Measurements from ENCODE around the gene STRN. TPM values are rescaled to one million over a fixed set of nuclear protein-coding genes. Genes with fewer than 3 reads are reported as not detected.
"Not testable (repeated sequence)": the region's sequence is repeated elsewhere in the genome, so short reads cannot be mapped to it uniquely, and the experiment has no call there.

The STRN gene
- polyA plus RNA-seq, 1 donor = 26.4 TPM

DNA sequence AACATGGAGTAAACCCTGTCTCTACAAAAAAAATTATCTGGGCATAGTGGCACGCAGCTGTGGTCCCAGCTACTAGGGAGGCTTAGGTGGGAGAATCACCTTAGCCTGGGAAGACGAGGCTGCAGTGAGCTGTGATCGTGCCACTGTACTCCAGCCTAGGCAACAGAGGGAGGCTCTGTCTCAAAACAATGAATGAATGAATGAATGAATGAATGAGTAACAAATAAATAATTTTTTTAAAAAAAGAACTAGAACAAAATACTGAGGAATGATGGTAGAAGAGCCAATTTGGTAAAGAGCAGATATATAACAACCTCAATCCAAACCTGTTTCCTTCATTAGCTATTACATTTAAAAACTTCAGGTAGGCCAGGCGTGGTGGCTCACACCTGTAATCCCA is 60.1 kb downstream of the STRN start:
- DNase-seq = no peak

DNA sequence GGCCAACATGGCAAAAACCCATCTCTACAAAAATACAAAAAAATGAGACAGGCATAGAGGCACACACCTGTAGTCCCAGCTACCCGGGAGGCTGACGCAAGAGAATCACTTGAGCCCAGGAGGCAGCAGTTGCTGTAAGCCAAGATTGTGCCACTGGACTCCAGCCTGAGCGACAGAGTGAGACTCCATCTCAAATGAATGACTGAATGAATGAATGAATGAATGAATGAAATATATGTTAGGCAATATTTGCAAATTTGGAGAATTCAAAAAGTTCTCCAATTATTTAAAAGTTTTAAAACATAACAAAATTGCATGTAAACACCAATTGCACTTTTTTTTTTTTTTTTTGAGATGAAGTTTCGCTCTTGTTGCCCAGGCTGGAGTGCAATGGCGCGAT is 61.7 kb downstream of the STRN start:
- no peak for DNase-seq

DNA sequence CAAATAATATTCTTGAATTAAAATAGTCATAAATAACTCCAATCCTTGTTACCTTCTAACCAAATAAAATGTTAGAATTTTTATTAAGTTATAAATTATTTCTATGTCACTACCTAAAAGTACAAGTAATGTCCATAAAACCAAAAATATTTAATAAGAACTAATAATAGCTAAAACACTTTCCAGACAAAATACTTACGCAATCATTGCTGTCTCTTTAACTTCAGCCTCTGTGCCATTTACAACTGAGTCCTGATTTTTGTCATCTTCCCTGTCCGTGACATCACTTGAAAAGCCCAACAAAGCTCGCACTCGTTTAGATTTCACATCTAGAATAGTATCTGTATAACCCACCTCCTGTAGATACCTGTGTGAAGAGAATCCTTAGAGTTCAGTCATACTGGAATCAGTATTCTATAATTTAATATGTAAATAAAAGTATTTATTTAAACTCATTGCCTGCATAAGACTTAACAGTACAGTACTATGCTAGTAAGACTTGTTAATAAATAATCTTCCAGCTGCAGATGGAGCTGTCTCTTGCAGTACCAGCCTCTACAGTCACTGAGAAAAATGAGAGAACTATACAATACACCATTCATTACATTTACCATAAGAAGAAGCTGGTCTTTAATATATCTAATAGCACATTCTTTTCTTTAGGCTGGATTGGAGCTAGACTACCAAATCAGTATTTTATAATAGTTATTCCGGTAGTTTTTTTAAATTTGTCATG is 63.8 kb downstream of the STRN start:
- no peak for DNase-seq

DNA sequence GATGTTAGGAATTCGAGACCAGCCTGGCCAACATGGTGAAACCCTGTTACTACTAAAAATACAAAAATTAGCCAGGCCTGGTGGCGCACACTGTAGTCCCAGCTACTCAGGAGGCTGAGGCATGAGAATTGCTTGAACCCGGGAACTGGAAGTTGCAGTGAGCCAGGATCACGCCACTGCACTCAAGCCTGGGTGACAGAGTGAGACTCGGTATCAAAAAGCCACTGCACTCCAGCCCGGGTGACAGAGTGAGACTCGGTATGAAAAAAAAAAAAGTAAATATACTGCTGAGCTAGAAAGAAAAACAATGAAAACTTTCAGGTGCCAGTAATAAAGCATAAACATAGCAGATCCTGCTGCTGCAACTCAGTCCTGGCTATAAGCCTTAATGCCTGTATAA is 73.5 kb downstream of the STRN start:
- no peak for DNase-seq

DNA sequence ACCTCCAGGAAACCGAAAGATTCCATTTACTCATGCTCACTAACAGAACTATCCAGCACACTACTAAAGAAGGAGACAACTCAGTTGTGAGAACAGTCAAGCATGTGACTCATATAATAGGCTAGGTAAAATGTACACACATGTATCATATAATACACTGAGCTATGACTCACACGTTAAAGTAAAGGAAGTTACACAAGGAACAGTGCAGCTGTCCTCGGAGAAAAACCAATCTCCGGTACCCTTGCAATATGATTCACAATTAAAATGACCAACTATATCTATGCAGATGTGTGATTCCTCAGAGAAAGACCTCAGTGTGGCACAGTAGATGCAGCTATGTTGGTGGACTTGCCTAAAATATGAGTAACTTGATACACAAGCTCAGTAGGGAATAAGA is 76.5 kb downstream of the STRN start:
- DNase-seq = no peak

DNA sequence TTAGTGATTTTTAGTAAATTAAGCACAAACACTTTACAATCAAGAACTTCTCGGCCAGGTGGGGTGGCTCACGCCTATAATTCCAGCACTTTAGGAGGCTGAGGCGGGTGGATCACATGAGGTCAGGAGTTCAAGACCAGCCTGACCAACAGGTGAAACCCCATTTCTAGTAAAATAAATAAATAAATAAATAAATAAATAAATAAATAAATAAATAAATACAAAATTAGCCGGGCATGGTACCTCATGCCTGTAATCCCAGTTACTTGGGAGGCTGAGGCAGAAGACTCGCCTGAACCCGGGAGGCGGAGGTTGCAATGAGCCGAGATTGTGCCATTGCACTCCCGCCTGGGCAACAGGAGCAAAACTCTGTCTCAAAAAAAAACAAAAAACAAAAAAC is 79.2 kb downstream of the STRN start:
- not testable (repeated sequence) for DNase-seq

DNA sequence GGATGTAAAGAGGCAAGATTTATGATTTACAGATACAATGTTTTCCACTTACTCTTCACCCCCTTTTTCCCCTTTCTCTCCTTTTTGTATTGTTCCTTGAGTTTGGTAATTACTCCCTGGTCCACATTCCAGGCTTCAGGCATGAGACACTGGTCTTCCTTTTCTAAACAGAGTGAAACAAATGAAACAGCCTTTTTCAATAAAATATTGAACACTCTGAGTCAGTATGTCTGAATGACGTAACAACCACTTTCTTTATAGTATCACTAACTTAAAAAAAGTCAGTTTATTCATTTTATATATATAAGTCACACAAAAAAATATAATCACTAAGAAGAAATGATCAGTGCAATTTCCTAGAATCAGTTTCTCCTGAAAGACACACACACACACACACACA is 79.7 kb downstream of the STRN start:
- no peak for DNase-seq

DNA sequence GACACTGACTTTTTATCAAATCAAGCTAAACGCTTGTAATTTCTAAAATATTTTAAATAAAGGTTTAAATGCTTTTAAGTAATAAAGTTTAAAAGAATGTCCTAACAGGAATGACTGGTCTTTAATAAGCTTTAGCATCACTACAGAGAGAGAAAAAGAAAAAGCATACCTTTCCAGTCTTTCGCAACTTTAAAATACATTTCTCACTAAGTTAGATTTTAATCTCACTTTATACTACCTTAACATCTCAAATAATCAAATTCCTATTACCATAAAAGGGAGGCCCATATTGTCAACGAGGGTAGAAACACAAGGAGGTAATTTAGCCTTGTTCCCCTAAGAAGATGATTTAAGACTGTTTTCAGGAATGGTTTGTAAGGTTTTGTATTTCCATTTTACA is 80.7 kb downstream of the STRN start:
- no peak for DNase-seq

DNA sequence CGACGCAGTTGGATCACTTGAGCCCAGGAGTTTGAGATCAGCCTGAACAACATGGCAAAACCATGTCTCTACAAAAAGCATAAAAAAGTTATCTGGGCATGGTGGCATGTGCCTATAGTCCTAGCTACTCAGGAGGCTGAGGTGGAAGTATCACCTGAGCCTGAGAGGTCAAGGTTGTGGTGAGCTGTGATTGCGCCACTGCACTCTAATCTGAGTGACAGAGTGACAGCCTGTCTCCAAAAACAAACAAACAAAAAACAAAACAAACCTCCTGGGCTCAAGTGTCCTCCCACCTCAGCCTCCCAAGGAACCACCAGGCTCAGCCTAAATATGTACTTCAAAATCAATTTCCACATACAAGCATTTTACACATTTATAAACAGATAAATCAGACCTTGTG is 83.8 kb downstream of the STRN start:
- DNase-seq = no peak

DNA sequence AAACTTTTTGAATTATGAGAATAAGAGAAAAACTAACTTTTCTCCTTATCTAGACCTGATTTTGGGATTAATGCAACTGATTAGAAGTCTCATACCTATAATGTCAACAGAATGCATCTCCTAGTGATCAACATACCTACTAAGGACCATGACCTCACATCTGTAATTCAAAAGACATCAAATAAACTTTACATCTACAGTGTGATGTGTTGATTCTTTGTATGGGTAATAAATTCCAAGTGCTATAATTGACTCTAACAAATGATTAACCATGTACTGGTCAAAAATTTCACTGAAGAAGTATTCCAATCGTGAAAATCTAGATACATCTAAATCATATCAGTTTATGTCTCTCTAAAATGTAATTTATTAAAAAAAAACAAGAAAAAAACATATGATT is 84.5 kb downstream of the STRN start:
- DNase-seq = no peak

DNA sequence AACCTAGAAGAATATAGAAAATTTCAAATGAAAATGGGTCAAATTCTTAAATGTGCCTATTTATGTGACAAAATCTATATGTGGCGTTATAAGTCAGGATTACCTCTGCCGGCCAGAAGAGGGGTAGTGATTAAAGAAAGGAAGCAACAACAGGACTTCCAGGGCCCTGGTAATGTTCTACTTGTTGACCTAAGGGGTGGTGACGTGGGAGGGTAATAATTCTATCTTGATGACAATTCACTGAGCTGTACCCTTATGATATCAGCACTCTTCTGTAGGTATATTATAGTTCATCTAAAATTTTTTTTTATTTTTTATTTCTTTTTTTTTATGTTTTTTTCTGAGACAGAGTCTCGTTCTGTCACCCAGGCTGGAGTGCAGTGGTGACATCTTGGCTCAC is 87.9 kb downstream of the STRN start:
- no peak for DNase-seq

DNA sequence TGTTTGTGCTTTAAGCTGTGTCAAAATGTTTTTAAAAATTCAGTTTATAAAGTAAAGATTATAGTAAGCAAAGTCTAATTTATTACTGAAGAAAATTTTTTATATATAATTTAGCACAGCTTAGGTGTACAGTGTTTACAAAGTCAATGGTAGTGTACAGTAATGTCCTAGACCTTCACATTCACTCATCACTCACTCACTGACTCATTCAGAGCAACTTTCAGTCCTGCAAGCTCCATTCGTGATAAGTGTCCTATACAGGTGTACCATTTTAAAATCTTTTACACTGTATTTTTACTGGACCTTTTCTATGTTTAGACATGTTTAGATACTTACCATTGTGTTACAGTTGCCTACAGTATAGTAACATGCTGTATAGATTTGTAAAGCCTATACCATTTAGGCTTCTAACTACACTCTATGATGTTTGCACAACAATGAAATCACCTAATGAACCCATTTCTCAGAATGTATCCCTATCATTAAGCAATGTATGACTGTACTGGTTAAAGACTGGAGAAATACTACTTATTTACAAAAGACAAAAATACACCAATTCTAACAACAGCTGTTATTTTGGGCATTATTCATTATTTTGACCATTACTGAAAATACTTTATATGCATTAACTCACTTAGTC is 95.1 kb downstream of the STRN start:
- no peak for DNase-seq

DNA sequence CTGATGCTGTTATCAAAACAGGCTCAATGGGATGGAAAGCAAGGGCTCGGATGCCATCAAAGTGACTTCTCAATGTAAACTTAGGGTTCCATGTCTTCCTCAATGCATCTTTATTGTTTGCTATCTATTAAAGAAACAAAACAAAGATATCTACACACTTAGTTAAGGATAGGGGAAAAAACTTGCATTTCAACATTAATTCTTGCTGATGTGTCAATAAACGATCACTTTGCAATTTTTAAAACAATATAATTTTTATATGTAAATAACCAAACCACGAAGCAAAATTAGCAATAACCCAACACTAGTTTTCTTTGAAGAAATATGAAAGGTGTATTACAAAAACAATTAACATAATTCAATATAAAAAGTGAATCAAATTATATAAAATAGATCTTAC is 96.7 kb downstream of the STRN start:
- no peak for DNase-seq

DNA sequence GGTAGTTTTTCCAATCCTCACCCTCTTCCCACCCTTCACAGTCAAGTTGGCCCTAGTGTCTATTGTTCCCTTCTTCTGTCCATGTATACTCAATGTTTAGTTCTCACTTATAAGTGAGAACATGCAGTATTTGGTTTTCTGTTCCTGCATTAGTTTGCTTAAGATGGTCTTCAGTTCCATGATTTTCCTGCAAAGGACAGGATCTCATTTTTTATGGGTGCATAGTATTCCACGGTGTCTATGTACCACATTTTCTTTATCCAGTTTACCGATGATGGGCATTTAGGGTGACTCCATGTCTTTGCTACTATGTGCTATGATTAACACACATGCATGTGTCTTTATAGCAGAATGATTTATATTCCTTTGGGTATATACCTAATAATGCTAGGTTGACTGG is 104.4 kb downstream of the STRN start:
- no peak for DNase-seq

DNA sequence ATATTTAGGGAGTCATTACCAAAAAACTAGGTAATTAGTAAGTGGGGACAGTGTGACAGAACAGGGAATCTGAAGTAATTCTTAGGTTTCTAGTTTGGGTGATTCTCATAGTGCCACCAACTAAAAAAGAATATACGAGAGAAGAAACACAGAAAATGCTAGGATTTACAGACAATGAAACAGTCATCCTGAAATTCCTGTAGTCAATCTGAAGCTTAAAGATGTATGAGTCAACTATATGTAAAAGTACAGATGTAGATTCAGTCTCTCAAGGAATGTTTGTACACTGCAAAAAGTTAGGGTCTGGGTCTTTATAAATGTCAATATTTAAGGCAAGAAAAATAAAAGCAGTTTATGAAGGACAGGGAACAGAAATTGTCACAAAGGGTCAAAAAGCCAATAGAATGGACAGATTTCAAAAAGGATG is 107.0 kb downstream of the STRN start:
- no peak for DNase-seq

DNA sequence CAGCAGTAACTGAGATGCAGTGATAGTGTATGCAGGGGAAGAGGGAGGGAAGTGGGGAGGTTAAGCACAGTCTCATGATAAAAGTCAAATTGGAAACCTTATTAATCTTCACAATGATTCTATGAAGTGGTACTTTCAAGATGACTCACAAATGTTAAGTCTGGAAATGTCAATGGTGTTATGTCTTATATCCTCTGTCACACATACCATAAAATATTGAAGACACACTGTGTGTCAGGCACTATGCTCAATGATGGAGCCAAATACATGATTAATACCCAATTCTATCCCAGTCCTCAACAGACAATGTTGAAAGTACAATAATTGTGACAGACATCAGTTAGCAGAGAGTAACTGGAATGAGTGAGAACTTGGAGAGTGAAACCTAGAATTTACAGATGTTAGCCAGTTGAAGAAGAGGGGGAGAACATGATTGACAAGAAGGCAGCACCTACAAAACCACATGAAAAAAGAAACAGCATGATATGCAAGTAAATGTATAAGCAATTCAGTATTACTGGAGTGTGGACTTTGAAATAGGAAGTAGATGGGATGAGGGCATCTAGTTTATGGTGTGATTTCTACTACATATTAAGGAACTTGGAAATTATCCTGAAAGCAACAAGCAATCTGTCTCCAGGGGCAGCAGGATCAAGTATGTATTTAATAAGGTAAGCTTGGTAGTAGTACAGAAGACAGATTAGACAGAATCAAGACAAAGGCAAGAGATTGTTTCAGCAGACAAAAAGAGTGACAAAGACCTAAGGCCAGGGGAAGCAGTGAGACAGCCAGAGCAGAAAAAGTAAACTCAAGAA is 107.6 kb downstream of the STRN start:
- DNase-seq = no peak

DNA sequence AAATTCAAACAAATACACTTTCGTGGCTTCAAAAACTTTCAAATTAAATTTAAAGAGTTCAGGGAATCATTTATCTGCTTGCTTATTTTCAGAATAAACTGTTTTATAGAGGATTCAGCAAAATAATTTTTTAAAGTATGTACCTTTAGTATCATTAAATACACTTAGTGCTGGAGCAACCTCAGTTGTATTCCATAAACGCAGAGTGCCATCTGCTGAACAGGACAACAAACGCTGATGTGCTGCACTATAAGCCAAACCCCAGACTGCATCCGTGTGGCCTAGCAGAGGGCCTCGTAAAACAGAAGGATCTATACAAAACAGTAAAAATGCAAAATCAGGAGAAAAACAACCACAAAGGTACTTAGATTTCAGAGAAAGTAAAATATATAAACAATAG is 108.6 kb downstream of the STRN start:
- DNase-seq = no peak

DNA sequence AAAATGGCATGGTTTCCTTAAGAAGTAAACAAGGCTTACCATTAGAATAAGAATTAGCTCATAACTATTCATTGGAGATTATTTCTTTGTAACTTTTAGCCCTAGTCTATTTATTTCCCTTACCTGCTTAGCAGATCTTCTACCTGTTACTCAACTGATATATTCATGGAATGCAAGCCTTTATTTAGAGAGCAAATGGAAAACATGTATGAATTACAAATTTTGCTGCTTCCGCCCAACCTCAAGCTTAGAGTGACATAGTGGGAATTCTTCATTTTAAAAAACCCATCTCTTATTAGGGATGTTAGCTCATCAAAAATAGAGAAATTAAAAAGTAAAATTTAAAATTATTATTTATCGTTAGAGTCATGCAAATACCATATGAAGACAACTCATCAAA is 110.9 kb downstream of the STRN start:
- DNase-seq = no peak

DNA sequence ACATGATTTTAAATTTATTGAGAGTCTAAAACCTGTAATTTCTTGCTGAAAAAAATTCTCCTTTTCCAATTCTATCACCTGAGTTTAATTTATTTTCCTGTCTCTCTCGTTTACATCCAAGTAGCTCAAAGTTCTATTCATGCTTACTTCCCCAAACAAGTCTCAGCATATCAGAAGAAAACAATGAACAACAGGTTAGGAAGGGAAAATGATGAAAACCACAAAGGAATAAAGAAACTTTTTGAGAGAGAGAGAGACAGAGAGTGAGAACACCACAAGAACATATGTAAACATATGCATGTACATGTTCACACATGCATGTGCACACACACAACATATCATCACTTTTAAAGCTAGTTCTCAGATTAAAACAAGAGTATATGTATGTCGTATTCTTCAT is 112.1 kb downstream of the STRN start:
- no peak for DNase-seq

DNA sequence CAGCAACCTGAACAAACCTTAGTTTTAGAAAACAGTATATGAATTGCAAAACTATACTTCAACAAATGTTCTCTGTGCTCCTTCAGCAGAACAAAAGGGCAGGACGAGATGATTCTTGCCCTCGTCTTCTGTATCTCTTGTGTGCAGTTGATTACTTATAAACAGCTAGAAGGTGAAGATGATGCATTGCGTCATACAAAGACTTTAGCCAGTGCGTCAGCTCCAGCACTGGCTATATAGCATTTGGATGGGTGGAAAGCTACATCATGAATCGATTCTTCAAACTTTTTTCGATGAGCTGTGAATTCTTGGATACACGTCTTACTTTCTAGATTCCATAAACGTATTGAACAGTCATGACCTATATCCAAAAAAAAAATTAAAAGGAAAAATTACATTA is 117.1 kb downstream of the STRN start:
- no peak for DNase-seq

DNA sequence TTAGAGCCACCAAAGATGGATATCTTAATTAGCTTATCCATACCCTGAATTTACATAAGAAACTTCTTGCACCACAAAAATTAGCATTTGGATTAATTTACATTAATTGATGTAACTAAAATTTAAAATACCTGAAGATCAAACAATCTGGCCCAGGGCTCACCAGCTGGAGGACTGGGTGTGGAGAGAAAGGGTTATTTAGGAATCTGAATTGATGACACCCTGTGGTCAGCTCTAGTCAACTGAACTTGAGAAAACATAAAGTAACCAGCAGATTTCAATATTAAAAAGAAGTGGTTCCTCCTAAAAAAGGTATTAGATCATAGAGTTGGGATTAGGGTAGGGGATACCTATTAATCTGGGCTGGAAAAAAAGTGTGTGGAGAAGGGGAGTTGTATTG is 122.5 kb downstream of the STRN start:
- no peak for DNase-seq

DNA sequence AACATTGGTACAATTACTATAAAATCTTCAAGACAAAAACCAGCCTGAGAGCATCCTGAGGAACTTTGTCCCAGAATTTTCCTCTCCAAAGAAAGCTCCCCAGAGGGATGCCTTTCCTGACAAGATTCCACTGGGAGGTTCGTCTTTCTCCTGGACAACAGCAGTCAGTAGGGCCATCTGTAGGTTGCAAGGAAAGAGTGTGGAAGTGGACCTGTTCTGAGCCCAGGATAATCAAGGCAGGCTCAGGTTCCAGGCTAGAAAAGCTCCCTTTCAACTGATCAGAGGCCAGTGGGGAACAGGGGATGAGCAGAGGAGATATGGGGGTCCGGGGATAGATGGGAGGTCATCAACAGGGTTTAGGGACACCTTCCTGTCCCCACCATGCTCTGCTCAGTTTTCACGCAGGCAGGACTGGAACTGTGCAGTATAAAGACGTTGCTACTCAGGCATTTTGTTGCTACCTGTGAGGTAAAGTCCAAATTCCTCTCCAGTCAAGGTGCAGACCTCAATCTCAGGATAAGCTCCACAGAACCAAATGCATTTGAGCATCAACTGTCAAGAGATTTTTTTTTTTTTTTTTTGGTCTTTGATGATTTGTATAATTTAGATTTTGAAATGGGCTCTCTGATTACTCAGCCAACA is 126.2 kb downstream of the STRN start:
- DNase-seq = no peak

Data from left kidney (tissue), 2 donors.